ENCODE data around the gene DROSHA. TPM values are rescaled to one million over a fixed set of nuclear protein-coding genes. Genes with fewer than 3 reads are reported as not detected.

Gene DROSHA
- total and polyA plus RNA-seq, 10 of the 15 experiments (the other 5 are each of a cell fraction or from before 2014, with no cell fraction given), result 27.9 to 55.0 (median 37.6) TPM

- Histone ChIP-seq H2AFZ (ENCODE audit: control insufficient read depth, low read depth, low read length) (no peak overlapping the region), H3K9me3 (replicated peaks; ENCODE audit: control insufficient read depth, insufficient read depth, low read length) (no peaks in the 10 kb centered on the region), H3K4me3 (no peak overlapping the region), H4K20me1 (ENCODE audit: control insufficient read depth, insufficient read depth) (no peaks in the 10 kb centered on the region), H3K79me2 (ENCODE audit: control insufficient read depth, insufficient read depth, low read length) (no peaks in the 10 kb centered on the region), H3K27me3 (replicated peaks in 1 of 2; ENCODE audit: control insufficient read depth in 2 of 2, insufficient read depth in 2 of 2, low read length in 1 of 2) (no peaks in the 10 kb centered on the region), H3K4me2 (ENCODE audit: control insufficient read depth, insufficient read depth) (no peak overlapping the region), H3K4me1 (ENCODE audit: control insufficient read depth, insufficient read depth, low read length) (no peaks in the 10 kb centered on the region), H3K27ac (ENCODE audit: control insufficient read depth, insufficient read depth) (no peak overlapping the region), H3K9ac (ENCODE audit: control insufficient read depth, insufficient read depth, low read length) (no peak overlapping the region), H3K36me3 (ENCODE audit: control insufficient read depth in 2 of 2, insufficient read depth in 2 of 2, low read length in 1 of 2) (no peaks in the 10 kb centered on the region)
- ChIA-PET SMC1A (ENCODE audit: uncharacterized antibody, unreplicated experiment) (no interaction called here), CTCF (no interaction called here), RAD21 (ENCODE audit: unreplicated experiment) (no interaction called here), POLR2A (no interaction called here)
- no peak for FAIRE-seq
- intact Hi-C loops (cut with micrococcal nuclease; ENCODE audit: unreplicated experiment) (no loop called here), in situ Hi-C loops (cut with MboI) (no loop called here)
- DNase-seq (ENCODE audit: low read depth, low spot score), result no peak
- no TSS peak for BruUV-seq (replicated peaks)
- TF ChIP-seq, protein P1, sequence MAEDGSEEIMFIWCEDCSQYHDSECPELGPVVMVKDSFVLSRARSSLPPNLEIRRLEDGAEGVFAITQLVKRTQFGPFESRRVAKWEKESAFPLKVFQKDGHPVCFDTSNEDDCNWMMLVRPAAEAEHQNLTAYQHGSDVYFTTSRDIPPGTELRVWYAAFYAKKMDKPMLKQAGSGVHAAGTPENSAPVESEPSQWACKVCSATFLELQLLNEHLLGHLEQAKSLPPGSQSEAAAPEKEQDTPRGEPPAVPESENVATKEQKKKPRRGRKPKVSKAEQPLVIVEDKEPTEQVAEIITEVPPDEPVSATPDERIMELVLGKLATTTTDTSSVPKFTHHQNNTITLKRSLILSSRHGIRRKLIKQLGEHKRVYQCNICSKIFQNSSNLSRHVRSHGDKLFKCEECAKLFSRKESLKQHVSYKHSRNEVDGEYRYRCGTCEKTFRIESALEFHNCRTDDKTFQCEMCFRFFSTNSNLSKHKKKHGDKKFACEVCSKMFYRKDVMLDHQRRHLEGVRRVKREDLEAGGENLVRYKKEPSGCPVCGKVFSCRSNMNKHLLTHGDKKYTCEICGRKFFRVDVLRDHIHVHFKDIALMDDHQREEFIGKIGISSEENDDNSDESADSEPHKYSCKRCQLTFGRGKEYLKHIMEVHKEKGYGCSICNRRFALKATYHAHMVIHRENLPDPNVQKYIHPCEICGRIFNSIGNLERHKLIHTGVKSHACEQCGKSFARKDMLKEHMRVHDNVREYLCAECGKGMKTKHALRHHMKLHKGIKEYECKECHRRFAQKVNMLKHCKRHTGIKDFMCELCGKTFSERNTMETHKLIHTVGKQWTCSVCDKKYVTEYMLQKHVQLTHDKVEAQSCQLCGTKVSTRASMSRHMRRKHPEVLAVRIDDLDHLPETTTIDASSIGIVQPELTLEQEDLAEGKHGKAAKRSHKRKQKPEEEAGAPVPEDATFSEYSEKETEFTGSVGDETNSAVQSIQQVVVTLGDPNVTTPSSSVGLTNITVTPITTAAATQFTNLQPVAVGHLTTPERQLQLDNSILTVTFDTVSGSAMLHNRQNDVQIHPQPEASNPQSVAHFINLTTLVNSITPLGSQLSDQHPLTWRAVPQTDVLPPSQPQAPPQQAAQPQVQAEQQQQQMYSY (CRISPR knock-in tag; IDR thresholded peaks at IDR 0.05), result no peak
- TF ChIP-seq POLR2AphosphoS5 (IDR thresholded peaks at IDR 0.05; ENCODE audit: low read length) (no peak), CBX5 (IDR thresholded peaks at IDR 0.05; ENCODE audit: low read depth) (no peak), NR2C1 (IDR thresholded peaks at IDR 0.05) (no peak), JUND (IDR thresholded peaks at IDR 0.05; ENCODE audit: low read depth, low read length) (no peak), BACH1 (IDR thresholded peaks at IDR 0.05; ENCODE audit: borderline replicate concordance) (no peak)
- TF ChIP-seq, protein P2, sequence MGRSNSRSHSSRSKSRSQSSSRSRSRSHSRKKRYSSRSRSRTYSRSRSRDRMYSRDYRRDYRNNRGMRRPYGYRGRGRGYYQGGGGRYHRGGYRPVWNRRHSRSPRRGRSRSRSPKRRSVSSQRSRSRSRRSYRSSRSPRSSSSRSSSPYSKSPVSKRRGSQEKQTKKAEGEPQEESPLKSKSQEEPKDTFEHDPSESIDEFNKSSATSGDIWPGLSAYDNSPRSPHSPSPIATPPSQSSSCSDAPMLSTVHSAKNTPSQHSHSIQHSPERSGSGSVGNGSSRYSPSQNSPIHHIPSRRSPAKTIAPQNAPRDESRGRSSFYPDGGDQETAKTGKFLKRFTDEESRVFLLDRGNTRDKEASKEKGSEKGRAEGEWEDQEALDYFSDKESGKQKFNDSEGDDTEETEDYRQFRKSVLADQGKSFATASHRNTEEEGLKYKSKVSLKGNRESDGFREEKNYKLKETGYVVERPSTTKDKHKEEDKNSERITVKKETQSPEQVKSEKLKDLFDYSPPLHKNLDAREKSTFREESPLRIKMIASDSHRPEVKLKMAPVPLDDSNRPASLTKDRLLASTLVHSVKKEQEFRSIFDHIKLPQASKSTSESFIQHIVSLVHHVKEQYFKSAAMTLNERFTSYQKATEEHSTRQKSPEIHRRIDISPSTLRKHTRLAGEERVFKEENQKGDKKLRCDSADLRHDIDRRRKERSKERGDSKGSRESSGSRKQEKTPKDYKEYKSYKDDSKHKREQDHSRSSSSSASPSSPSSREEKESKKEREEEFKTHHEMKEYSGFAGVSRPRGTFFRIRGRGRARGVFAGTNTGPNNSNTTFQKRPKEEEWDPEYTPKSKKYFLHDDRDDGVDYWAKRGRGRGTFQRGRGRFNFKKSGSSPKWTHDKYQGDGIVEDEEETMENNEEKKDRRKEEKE (IDR thresholded peaks at IDR 0.05), result no peak
- WGBS (ENCODE audit: insufficient coverage, insufficient replicate concordance, low lambda C conversion rate, missing lambda C conversion rate), result 32% methylated on average over 10 of the region's 10 CpGs
- no peak for ATAC-seq
Observed at GRCh38 chr5:31375999-31376720, 155.7 kb downstream of the DROSHA start.
